MCF 10A (cell line): ENCODE data around the gene SPOCD1. TPM values are rescaled to one million over a fixed set of nuclear protein-coding genes. Genes with fewer than 3 reads are reported as not detected.

ENCODE experiments used
- BruUV-seq: library from RNA; stranded (reverse); fragments of 400-500 nt; replicated peaks from 2 replicates; lab custom pipeline; 2021; lab: Mats Ljungman, UMichigan
- CTCF ChIA-PET: fragments of 300-600 bp; sonication (Branson Sonifier 250); formaldehyde crosslinking; extraction: SDS; loops from one replicate; lab custom pipeline; 2021; ENCODE audit warnings: antibody characterized with exemption, inconsistent platforms; lab: Yijun Ruan, JAX
- POLR2A ChIA-PET: fragments of 300-600, 350-650 bp; sonication (Branson Sonifier 250); formaldehyde crosslinking; extraction: SDS; loops from one replicate; lab custom pipeline; 2020; ENCODE audit warnings: antibody characterized with exemption, inconsistent platforms; lab: Yijun Ruan, JAX
- DNase-seq: peaks from one replicate; pipeline ENCODE4 v3.0.0-alpha.2; 2018; ENCODE audit not compliant: unreplicated experiment
- H3K27ac Mint-ChIP-seq: one replicate; pipeline ENCODE4 v1.8.0; 2022; ENCODE audit warnings: mild to moderate bottlenecking, low read depth, mixed read lengths; ENCODE audit not compliant: unreplicated experiment
- H3K27me3 Mint-ChIP-seq: one replicate; pipeline ENCODE4 v1.8.0; 2022; ENCODE audit warnings: mixed read lengths; ENCODE audit not compliant: insufficient read depth, unreplicated experiment
- H3K36me3 Mint-ChIP-seq: one replicate; pipeline ENCODE4 v1.8.0; 2022; ENCODE audit warnings: mild to moderate bottlenecking, moderate library complexity, mixed read lengths; ENCODE audit not compliant: insufficient read depth, unreplicated experiment
- H3K4me1 Mint-ChIP-seq: one replicate; pipeline ENCODE4 v1.8.0; 2022; ENCODE audit warnings: mixed read lengths; ENCODE audit not compliant: insufficient read depth, unreplicated experiment
- H3K4me3 Mint-ChIP-seq: one replicate; pipeline ENCODE4 v1.8.0; 2022; ENCODE audit warnings: mild to moderate bottlenecking, moderate library complexity, mixed read lengths; ENCODE audit not compliant: unreplicated experiment
- H3K9me3 Mint-ChIP-seq: one replicate; pipeline ENCODE4 v1.8.0; 2022; ENCODE audit warnings: mixed read lengths; ENCODE audit not compliant: unreplicated experiment
- CTCF ChIP-seq: fragments of 200-600 bp; IDR thresholded peaks from one replicate; pipeline ENCODE4 v1.8.0; 2022; ENCODE audit warnings: antibody characterized with exemption, mild to moderate bottlenecking; ENCODE audit not compliant: unreplicated experiment
- intact Hi-C: fragments of 100-400 bp; cut with micrococcal nuclease; formaldehyde crosslinking; loops from 2 replicates; pipeline ENCODE4 v1.14.1; 2022
- total RNA-seq: library from RNA; stranded (reverse); gene quantifications from 2 replicates; pipeline ENCODE4 v1.2.3, GENCODE V29; 2022

The SPOCD1 gene
- total RNA-seq, 1 experiment from 2014 or later: 0.47 TPM

- intact Hi-C loops: loop anchor here (10.0 kb wide), 1 partner anchor 266 kb away; no protein-coding TSS in a partner anchor
- H3K9me3 Mint-ChIP-seq: no peaks in the 10 kb centered on the region
- TF ChIP-seq CTCF: no peak
- peaks cover 9% of the 10 kb centered on the region for H3K4me1 Mint-ChIP-seq
- H3K27me3 Mint-ChIP-seq: peaks cover 13% of the 10 kb centered on the region
- ChIA-PET CTCF (interaction anchor here (0.5 to 2.3 kb wide), 9 partner anchors 8 to 345 kb away, joined by 3 to 8 read pairs (median 5); no protein-coding TSS in a partner anchor), POLR2A (interaction anchor here (0.6 to 2.3 kb wide), 3 partner anchors 10 to 136 kb away, joined by 3 to 5 read pairs (median 4); no protein-coding TSS in a partner anchor)
- H3K4me3 Mint-ChIP-seq: no peak overlapping the region
- H3K27ac Mint-ChIP-seq: peak overlapping the region; percentile 37
- no TSS peak for BruUV-seq
- DNase-seq: peak; percentile 76
- no peaks in the 10 kb centered on the region for H3K36me3 Mint-ChIP-seq
These were observed 17.2 kb downstream of the SPOCD1 start for GRCh38 chr1:31798433-31799195.

GRCh38 chr1:31798086-31798432 is 17.8 kb downstream of the SPOCD1 start:
- intact Hi-C loops: loop anchor here (10.0 kb wide), 1 partner anchor 267 kb away; no protein-coding TSS in a partner anchor
- H3K27ac Mint-ChIP-seq: peak overlapping the region; percentile 37

GRCh38 chr1:31797216-31797615 is 18.6 kb downstream of the SPOCD1 start:
- no TSS peak for BruUV-seq
- Mint-ChIP-seq H3K27ac (no peak overlapping the region), H3K36me3 (no peaks in the 10 kb centered on the region), H3K4me3 (no peak overlapping the region), H3K9me3 (no peaks in the 10 kb centered on the region), H3K27me3 (no peaks in the 10 kb centered on the region), H3K4me1 (peaks cover 9% of the 10 kb centered on the region)
- intact Hi-C loops: loop anchor here (10.0 kb wide), 1 partner anchor 268 kb away; no protein-coding TSS in a partner anchor
- no peak for DNase-seq
- CTCF ChIA-PET: interaction anchor here (1.2 to 1.3 kb wide), 2 partner anchors 8 to 167 kb away, joined by 4 to 7 read pairs; no protein-coding TSS in a partner anchor
- no peak for TF ChIP-seq CTCF
- POLR2A ChIA-PET: interaction anchor here (0.7 to 2.3 kb wide), 2 partner anchors 137 to 212 kb away, joined by 4 to 5 read pairs; no protein-coding TSS in a partner anchor

More at GRCh38 chr1:31798086-31798432, 17.8 kb downstream of the SPOCD1 start:
- ChIA-PET CTCF (interaction anchor here (0.7 to 1.3 kb wide), 4 partner anchors 9 to 221 kb away, joined by 4 to 7 read pairs (median 6); no protein-coding TSS in a partner anchor), POLR2A (interaction anchor here (0.6 to 2.3 kb wide), 3 partner anchors 9 to 137 kb away, joined by 3 to 5 read pairs (median 4); no protein-coding TSS in a partner anchor)
- BruUV-seq: no TSS peak
- H3K9me3 Mint-ChIP-seq: no peaks in the 10 kb centered on the region
- TF ChIP-seq CTCF: no peak
- H3K27me3 Mint-ChIP-seq: peaks cover 7% of the 10 kb centered on the region
- no peaks in the 10 kb centered on the region for H3K36me3 Mint-ChIP-seq
- H3K4me3 Mint-ChIP-seq: no peak overlapping the region
- DNase-seq: no peak
- H3K4me1 Mint-ChIP-seq: peaks cover 9% of the 10 kb centered on the region

- Mint-ChIP-seq H3K9me3 (no peaks in the 10 kb centered on the region), H3K4me3 (no peak overlapping the region)
- CTCF ChIA-PET: no interaction called here
These were observed 19.1 kb downstream of the SPOCD1 start for GRCh38 chr1:31796707-31797106.

More at GRCh38 chr1:31796707-31797106, 19.1 kb downstream of the SPOCD1 start:
- intact Hi-C loops: loop anchor here (10.0 kb wide), 1 partner anchor 268 kb away; no protein-coding TSS in a partner anchor
- no peak for TF ChIP-seq CTCF
- POLR2A ChIA-PET: interaction anchor here (0.6 to 0.7 kb wide), 2 partner anchors 142 to 211 kb away, joined by 3 to 4 read pairs; partner anchors contain the start of gene PTP4A2
- Mint-ChIP-seq H3K36me3 (no peaks in the 10 kb centered on the region), H3K4me1 (peaks cover 9% of the 10 kb centered on the region), H3K27ac (no peak overlapping the region), H3K27me3 (no peaks in the 10 kb centered on the region)
- DNase-seq: no peak
- BruUV-seq: no TSS peak
